Tibial nerve (tissue), 4 donors: ENCODE measurements around the gene CCR5AS.

Source experiments
- CTCF ChIP-seq, 5 experiments: fragments of 200-600 bp in 3 of 5; fragments of 450-650 bp in 2 of 5; sonication (generic) in 3 of 5; IDR thresholded peaks; one replicate each; pipeline ENCODE4 v1.5.1; 2016 to 2019; ENCODE audit warnings: antibody characterized with exemption in 5 of 5, mild to moderate bottlenecking in 3 of 5, moderate library complexity in 2 of 5
- EP300 ChIP-seq, 2 donors: sonication (generic); formaldehyde crosslinking; IDR thresholded peaks; one replicate each; pipeline ENCODE4 v1.6.1; 2017; ENCODE audit warnings: antibody characterized with exemption in 2 of 2, mild to moderate bottlenecking in 1 of 2
- POLR2A ChIP-seq, 2 donors: fragments of 450-650 bp; IDR thresholded peaks; one replicate each; pipeline ENCODE4 v1.6.1; 2017; ENCODE audit warnings: antibody characterized with exemption in 2 of 2, mild to moderate bottlenecking in 2 of 2, moderate library complexity in 2 of 2

GRCh38 chr3:46420931-46421330, 14.1 kb upstream of the CCR5AS start:
- TF ChIP-seq CTCF (IDR thresholded peaks at IDR 0.05) = no peak
- TF ChIP-seq EP300 (IDR thresholded peaks at IDR 0.05) = no peak
- TF ChIP-seq POLR2A (IDR thresholded peaks at IDR 0.05) = no peak
